CD4-positive, alpha-beta memory T cell (primary cell): ENCODE data around the gene MAD2L1BP. TPM values are rescaled to one million over a fixed set of nuclear protein-coding genes. Genes with fewer than 3 reads are reported as not detected.

Experiments used
- CTCF ChIA-PET: fragments of 350-600 bp; sonication (Branson Sonifier 250); formaldehyde crosslinking; loops from one replicate; lab custom pipeline; 2021; ENCODE audit warnings: inconsistent platforms; ENCODE audit not compliant: partially characterized antibody; lab: Charles Lee
- POLR2A ChIA-PET: fragments of 350-600 bp; sonication (Branson Sonifier 250); formaldehyde crosslinking; loops from one replicate; lab custom pipeline; 2021; ENCODE audit not compliant: partially characterized antibody; lab: Charles Lee
- DNase-seq, 5 donors: peaks; one replicate each; pipeline versions ENCODE4 v3.0.0 to v3.0.0-alpha.2; 2020 to 2022; ENCODE audit warnings: mixed read lengths in 1 of 5
- H3K27ac ChIP-seq: one replicate; pipeline ENCODE4 v1.7.0; 2013; ENCODE audit warnings: low read depth, low read length
- H3K27me3 ChIP-seq: 2 replicates; pipeline ENCODE4 v1.7.0; 2013; ENCODE audit warnings: mild to moderate bottlenecking, low read length, moderate library complexity; ENCODE audit not compliant: insufficient read depth
- H3K36me3 ChIP-seq: 2 replicates; pipeline ENCODE4 v1.7.0; 2013; ENCODE audit warnings: mild to moderate bottlenecking, low read length, moderate library complexity; ENCODE audit not compliant: insufficient read depth
- H3K4me1 ChIP-seq: 2 replicates; pipeline ENCODE4 v1.7.0; 2013; ENCODE audit warnings: mild to moderate bottlenecking, low read length, moderate library complexity; ENCODE audit not compliant: insufficient read depth
- H3K4me3 ChIP-seq, 2 donors: one replicate each; pipeline ENCODE4 v1.7.0; 2013; ENCODE audit warnings: low read length in 2 of 2, mild to moderate bottlenecking in 1 of 2
- H3K9me3 ChIP-seq, 2 donors: one replicate each; pipeline ENCODE4 v1.7.0; 2013; ENCODE audit warnings: low read length in 2 of 2, control low read depth in 1 of 2; ENCODE audit not compliant: control insufficient read depth in 1 of 2
- H3K27ac Mint-ChIP-seq, 7 donors: one replicate each; pipeline ENCODE4 v1.8.0; 2020 to 2021; ENCODE audit warnings: mixed read lengths in 7 of 7, mild to moderate bottlenecking in 6 of 7, inconsistent platforms in 3 of 7, moderate library complexity in 3 of 7
- H3K27me3 Mint-ChIP-seq, 2 donors: one replicate each; pipeline ENCODE4 v1.8.0; 2020 to 2021; ENCODE audit warnings: mixed read lengths in 2 of 2
- H3K36me3 Mint-ChIP-seq, 2 donors: one replicate each; pipeline ENCODE4 v1.8.0; 2020 to 2021; ENCODE audit warnings: mixed read lengths in 2 of 2, inconsistent platforms in 1 of 2, mild to moderate bottlenecking in 1 of 2
- H3K4me1 Mint-ChIP-seq, 4 donors: one replicate each; pipeline ENCODE4 v1.8.0; 2020 to 2021; ENCODE audit warnings: mixed read lengths in 4 of 4, mild to moderate bottlenecking in 1 of 4
- H3K4me3 Mint-ChIP-seq, 8 donors: one replicate each; pipeline ENCODE4 v1.8.0; 2020 to 2021; ENCODE audit warnings: mixed read lengths in 8 of 8, mild to moderate bottlenecking in 7 of 8, moderate library complexity in 6 of 8, inconsistent platforms in 3 of 8
- H3K9me3 Mint-ChIP-seq, 8 donors: one replicate each; pipeline ENCODE4 v1.8.0; 2020 to 2021; ENCODE audit warnings: mixed read lengths in 8 of 8, mild to moderate bottlenecking in 5 of 8, inconsistent platforms in 3 of 8, moderate library complexity in 1 of 8
- intact Hi-C: fragments of 100-400 bp; cut with micrococcal nuclease; formaldehyde crosslinking; loops from one replicate; pipeline ENCODE4 v1.15.1; 2023
- polyA plus RNA-seq, 2 donors: library from polyadenylated mRNA; unstranded; fragments of 300-500 nt; fragmentation: Illumina TruSeq; gene quantifications; one replicate each; pipeline ENCODE4 v1.2.3, GENCODE V29; 2021
- total RNA-seq, 2 experiments: library from RNA; stranded (reverse); gene quantifications; one replicate each; pipeline ENCODE4 v1.2.3, GENCODE V29; 2021

Gene MAD2L1BP
- total and polyA plus RNA-seq, 4 experiments from 2014 or later = 23.6 to 33.0 (median 28.4) TPM

DNA sequence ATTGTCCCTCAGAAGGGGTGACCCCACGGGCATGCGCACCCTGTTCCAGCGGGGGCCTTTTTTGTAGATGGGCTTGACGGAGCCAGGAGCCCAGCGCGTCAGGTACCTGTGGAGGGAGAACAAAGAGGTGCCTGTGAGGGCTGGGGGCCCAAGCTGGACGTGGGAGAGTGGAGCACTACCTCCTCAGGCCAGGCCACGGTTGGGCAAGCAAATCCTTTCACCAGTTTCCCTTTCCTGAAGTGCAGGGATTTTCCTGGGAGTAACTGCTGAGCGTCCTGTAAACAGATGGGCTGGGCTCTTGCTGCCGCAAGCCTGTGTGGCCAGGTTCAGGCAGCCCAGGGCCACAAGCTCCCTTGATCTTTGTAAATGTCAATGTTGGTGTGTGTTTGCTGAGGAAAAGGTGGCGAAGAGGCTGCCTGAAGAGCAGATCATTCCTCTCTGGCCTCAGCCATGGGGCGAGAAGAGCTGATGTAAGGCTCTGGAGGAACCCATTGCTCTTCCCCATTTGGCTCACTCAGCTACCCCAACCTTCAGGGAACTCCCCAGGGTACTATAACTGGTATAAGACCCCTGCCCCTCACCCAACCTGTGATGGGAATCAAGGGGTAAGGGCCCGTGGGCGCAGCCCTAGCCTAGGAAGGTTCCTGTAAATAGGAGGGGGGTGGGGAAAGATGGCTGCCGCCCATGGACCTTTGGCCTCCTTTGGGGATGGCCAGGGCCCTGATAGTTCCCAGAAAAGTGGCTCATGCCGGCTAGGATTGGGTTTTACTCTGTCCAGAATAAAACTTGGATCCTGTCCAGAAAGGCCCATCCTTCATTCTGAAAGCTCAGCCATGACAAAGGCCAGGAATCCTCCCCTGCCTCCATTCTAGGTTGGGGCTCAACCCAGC, 36.4 kb downstream of the MAD2L1BP start:
- Histone ChIP-seq H3K9me3 (no peaks in the 10 kb centered on the region), H3K36me3 (peaks cover 47% of the 10 kb centered on the region), H3K4me3 (no peak overlapping the region), H3K27me3 (no peaks in the 10 kb centered on the region), H3K27ac (no peak overlapping the region), H3K4me1 (peaks cover 22% of the 10 kb centered on the region)
- peaks cover 9 to 15% (median 14%) of the 10 kb centered on the region in 4 donors for H3K4me1 Mint-ChIP-seq
- ChIA-PET CTCF (interaction anchor here (1.1 to 2.2 kb wide), 6 partner anchors 16 to 407 kb away, joined by 3 to 7 read pairs (median 5); partner anchors contain the start of genes GTPBP2, MRPS18A and VEGFA), POLR2A (interaction anchor here (1.0 kb wide), 1 partner anchor 19 kb away, joined by 3 read pairs; no protein-coding TSS in a partner anchor)
- H3K36me3 Mint-ChIP-seq = peaks cover 14 to 62% of the 10 kb centered on the region in 2 donors
- no peaks in the 10 kb centered on the region for H3K9me3 Mint-ChIP-seq
- DNase-seq = no peak
- peak overlapping the region in 1 of 7 donors; percentile 61 for H3K27ac Mint-ChIP-seq
- intact Hi-C loops = no loop called here
- H3K27me3 Mint-ChIP-seq = no peaks in the 10 kb centered on the region
- no peak overlapping the region for H3K4me3 Mint-ChIP-seq

DNA sequence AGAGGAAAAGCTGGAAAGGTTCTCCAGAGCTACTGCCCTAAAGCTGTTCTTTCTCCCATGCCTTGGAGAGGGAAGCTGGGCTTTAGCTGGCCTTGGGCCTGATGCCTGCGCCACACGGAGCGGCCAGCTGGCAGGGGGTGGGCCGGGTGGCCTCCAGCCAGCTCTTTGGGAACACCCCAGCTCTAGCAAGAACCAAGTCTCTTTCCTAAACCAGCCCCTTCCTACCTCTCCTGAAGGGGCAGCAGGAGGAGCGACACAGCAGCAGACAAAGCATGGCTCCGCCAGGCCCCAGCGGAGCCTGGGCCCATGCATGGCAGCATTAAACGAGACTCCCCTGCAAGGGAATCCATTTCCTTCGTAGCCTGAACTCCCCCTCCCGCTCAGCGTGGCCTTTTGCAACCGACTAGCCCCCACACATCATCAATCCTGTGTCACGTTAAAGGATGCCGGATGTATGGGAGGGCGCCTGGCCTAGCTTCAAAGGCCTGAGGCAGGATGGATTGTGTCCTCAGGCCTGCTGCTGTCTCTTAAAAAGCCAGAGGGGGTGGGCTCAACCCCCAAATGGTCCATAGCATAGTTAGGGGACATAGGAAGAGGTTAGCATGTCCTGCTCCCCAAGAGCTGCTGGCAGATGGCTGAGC, 37.9 kb downstream of the MAD2L1BP start:
- CTCF ChIA-PET = interaction anchor here (1.3 to 2.2 kb wide), 2 partner anchors 65 to 96 kb away, joined by 6 read pairs; partner anchors contain the start of gene VEGFA
- no peak for DNase-seq
- intact Hi-C loops = no loop called here
- Mint-ChIP-seq H3K4me3 (no peak overlapping the region), H3K27me3 (no peaks in the 10 kb centered on the region), H3K9me3 (no peaks in the 10 kb centered on the region), H3K27ac (no peak overlapping the region), H3K36me3 (peaks cover 22 to 72% of the 10 kb centered on the region in 2 donors), H3K4me1 (peaks cover 0 to 3% (median under 1%) of the 10 kb centered on the region in 4 donors)
- Histone ChIP-seq H3K27ac (no peak overlapping the region), H3K9me3 (no peaks in the 10 kb centered on the region), H3K4me3 (no peak overlapping the region), H3K27me3 (no peaks in the 10 kb centered on the region), H3K4me1 (peaks cover 7% of the 10 kb centered on the region), H3K36me3 (peaks cover 62% of the 10 kb centered on the region)
- POLR2A ChIA-PET = no interaction called here

DNA sequence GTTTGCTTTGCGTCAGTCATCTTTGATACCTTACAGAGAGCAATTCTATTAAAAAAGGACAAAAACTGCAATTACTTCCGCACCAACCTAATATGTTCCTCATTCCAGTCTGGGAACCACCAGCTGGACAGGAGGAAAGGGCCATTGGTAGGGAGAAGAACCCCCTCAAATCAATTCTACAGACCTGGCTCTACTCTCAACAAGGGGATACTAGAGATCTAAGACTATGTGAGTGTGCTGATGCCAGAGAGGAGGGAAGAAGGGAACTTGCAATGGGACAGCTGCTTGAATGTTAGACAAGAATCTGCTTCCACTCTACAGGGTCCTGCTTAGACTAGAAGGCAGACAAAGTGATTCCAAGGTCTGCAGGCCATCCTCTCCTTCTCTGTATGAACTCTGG, 38.7 kb downstream of the MAD2L1BP start:
- Mint-ChIP-seq H3K27ac (peak overlapping the region in 2 of 7 donors; percentile 7 to 29), H3K27me3 (no peaks in the 10 kb centered on the region), H3K9me3 (no peaks in the 10 kb centered on the region), H3K4me1 (peaks cover 0 to 3% (median 0%) of the 10 kb centered on the region in 4 donors), H3K4me3 (no peak overlapping the region), H3K36me3 (peaks cover 25 to 80% of the 10 kb centered on the region in 2 donors)
- DNase-seq = no peak
- POLR2A ChIA-PET = no interaction called here
- intact Hi-C loops = no loop called here
- Histone ChIP-seq H3K27ac (no peak overlapping the region), H3K4me1 (peaks cover 7% of the 10 kb centered on the region), H3K36me3 (peaks cover 70% of the 10 kb centered on the region), H3K9me3 (no peaks in the 10 kb centered on the region), H3K27me3 (no peaks in the 10 kb centered on the region), H3K4me3 (no peak overlapping the region)
- CTCF ChIA-PET = interaction anchor here (2.2 kb wide), 1 partner anchor 66 kb away, joined by 6 read pairs; no protein-coding TSS in a partner anchor

DNA sequence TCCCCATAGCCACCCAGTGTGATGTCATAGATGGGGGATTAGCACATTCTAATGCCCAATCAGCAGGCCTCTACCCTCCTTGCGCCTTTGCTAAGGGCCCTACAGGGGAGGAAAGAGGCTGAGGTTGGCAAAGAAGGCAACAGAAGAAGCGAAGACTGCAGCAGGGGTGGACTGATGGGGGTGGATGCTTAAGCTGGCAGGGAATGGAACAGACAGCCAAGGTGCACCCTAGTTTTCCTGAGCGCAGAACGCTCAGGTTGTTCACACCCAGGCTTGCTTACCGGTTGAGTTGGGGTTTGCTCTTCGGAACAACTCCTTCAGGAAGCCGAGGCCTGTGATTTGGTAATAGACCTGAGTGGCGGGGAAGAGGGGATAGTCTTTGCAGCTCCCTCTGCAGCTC, 39.3 kb downstream of the MAD2L1BP start:
- ChIA-PET CTCF (interaction anchor here (1.5 kb wide), 1 partner anchor 8 kb away, joined by 5 read pairs; no protein-coding TSS in a partner anchor), POLR2A (no interaction called here)
- H3K36me3 Mint-ChIP-seq = peaks cover 25 to 85% of the 10 kb centered on the region in 2 donors
- peaks cover 0 to 3% (median 0%) of the 10 kb centered on the region in 4 donors for H3K4me1 Mint-ChIP-seq
- Histone ChIP-seq H3K36me3 (peaks cover 75% of the 10 kb centered on the region), H3K27ac (no peak overlapping the region), H3K9me3 (no peaks in the 10 kb centered on the region), H3K4me1 (peaks cover 7% of the 10 kb centered on the region), H3K27me3 (no peaks in the 10 kb centered on the region), H3K4me3 (no peak overlapping the region)
- H3K4me3 Mint-ChIP-seq = no peak overlapping the region
- no peaks in the 10 kb centered on the region for H3K9me3 Mint-ChIP-seq
- intact Hi-C loops = no loop called here
- H3K27ac Mint-ChIP-seq = peak overlapping the region in 1 of 7 donors; percentile 7
- no peaks in the 10 kb centered on the region for H3K27me3 Mint-ChIP-seq
- no peak for DNase-seq

DNA sequence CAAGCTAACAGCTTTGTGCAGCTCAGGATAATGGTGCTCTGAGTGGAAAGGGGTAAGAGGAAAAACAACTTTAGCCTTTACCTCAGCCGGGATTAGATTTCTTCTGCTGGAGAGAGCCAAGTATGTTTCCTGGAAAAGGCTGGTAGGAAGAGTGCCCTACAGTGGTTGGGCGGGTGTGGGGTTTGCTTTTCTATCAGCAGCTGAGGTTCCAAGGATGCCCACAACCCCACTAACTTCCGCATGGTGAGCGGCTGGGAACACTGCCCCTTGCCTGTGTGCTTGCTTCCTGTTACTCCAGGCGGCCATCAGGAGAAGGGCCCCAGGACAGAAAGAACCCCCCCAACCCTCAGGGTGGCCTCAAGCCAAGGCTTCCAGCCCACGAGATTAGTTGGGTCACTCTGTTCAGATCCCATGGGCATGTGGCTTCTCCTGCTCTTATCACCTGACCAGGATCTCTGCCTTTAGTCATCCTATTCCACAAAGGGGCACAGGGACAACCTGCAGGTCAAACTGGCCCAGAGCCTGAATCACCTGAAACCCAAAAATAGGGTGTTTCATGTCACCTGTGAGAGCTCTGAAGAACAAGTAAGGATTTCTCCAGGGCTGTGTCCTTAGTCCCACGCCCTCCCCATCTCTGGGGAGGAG, 41.4 kb downstream of the MAD2L1BP start:
- Histone ChIP-seq H3K4me3 (no peak overlapping the region), H3K27ac (no peak overlapping the region), H3K9me3 (no peaks in the 10 kb centered on the region), H3K4me1 (no peaks in the 10 kb centered on the region), H3K36me3 (peaks cover 89% of the 10 kb centered on the region), H3K27me3 (no peaks in the 10 kb centered on the region)
- Mint-ChIP-seq H3K27ac (no peak overlapping the region), H3K4me1 (peaks cover 2 to 11% (median 3%) of the 10 kb centered on the region in 4 donors), H3K9me3 (no peaks in the 10 kb centered on the region), H3K36me3 (peaks cover 33 to 84% of the 10 kb centered on the region in 2 donors), H3K27me3 (no peaks in the 10 kb centered on the region), H3K4me3 (no peak overlapping the region)
- no peak for DNase-seq
- intact Hi-C loops = no loop called here
- ChIA-PET POLR2A (no interaction called here), CTCF (interaction anchor here (1.2 to 2.6 kb wide), 3 partner anchors 7 to 403 kb away, joined by 6 to 17 read pairs (median 7); no protein-coding TSS in a partner anchor)

DNA sequence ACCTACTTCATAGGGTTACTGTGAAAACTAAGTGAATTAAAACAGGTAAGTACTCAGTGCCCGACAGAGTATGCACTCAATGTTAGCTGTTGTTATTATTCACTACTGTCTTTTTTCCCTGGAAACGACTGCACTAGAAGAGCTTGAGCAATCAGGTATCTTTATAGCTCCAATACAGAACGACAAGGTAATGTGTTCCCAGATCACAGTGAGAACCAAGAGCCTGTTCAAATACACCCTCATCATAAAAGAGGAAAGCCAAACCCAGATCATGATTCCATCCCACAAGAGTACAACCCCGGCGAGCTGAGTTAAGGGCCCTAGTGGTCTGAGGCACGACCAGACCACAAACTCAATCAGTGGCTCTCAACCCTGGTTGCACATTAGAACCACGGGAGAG, 42.1 kb downstream of the MAD2L1BP start:
- H3K4me3 Mint-ChIP-seq = no peak overlapping the region
- H3K27me3 Mint-ChIP-seq = no peaks in the 10 kb centered on the region
- no peak overlapping the region for H3K27ac Mint-ChIP-seq
- Histone ChIP-seq H3K4me3 (no peak overlapping the region), H3K27me3 (no peaks in the 10 kb centered on the region), H3K4me1 (no peaks in the 10 kb centered on the region), H3K36me3 (peaks cover 82% of the 10 kb centered on the region), H3K27ac (no peak overlapping the region), H3K9me3 (no peaks in the 10 kb centered on the region)
- ChIA-PET POLR2A (no interaction called here), CTCF (interaction anchor here (1.2 to 2.6 kb wide), 3 partner anchors 8 to 402 kb away, joined by 6 to 17 read pairs (median 7); no protein-coding TSS in a partner anchor)
- H3K4me1 Mint-ChIP-seq = peaks cover 6 to 18% (median 8%) of the 10 kb centered on the region in 4 donors
- no peaks in the 10 kb centered on the region for H3K9me3 Mint-ChIP-seq
- intact Hi-C loops = no loop called here
- H3K36me3 Mint-ChIP-seq = peaks cover 33 to 84% of the 10 kb centered on the region in 2 donors
- no peak for DNase-seq
